ENCODE data around the gene TRABD. TPM values are rescaled to one million over a fixed set of nuclear protein-coding genes. Genes with fewer than 3 reads are reported as not detected.
A peak's percentile ranks its signal among the peaks of the same experiment; 100 is the strongest.

TRABD gene
- total and polyA plus RNA-seq, 3 donors from 2014 or later: 23.7 to 45.3 (median 38.7) TPM

GRCh38 chr22:50197856-50198623 lies 12.3 kb downstream of the TRABD start:
- Histone ChIP-seq H3K27me3 (no peaks in the 10 kb centered on the region), H3K9me3 (no peaks in the 10 kb centered on the region), H3K36me3 (ENCODE audit: low read depth, missing control alignments) (no peaks in the 10 kb centered on the region), H3K27ac (no peak overlapping the region), H3K4me3 (no peak overlapping the region), H3K4me1 (peaks cover 19% of the 10 kb centered on the region)
- no peak for TF ChIP-seq CTCF (IDR thresholded peaks at IDR 0.05)
- 90 to 91% methylated on average over 15 to 54 of the region's 61 CpGs for WGBS, 2 donors
- intact Hi-C loops (cut with DNase I; ENCODE audit: low total_unique reads): no loop called here
- no peak for DNase-seq

- H3K4me3 ChIP-seq: no peak overlapping the region
- H3K9me3 ChIP-seq: no peaks in the 10 kb centered on the region
- no peaks in the 10 kb centered on the region for H3K36me3 ChIP-seq (ENCODE audit: low read depth, missing control alignments)
- no peaks in the 10 kb centered on the region for H3K27me3 ChIP-seq
- TF ChIP-seq CTCF (IDR thresholded peaks at IDR 0.05): no peak
- no peak for TF ChIP-seq POLR2A (IDR thresholded peaks at IDR 0.05)
- intact Hi-C loops (cut with DNase I; ENCODE audit: low total_unique reads): no loop called here
- peaks cover 19% of the 10 kb centered on the region for H3K4me1 ChIP-seq
- H3K27ac ChIP-seq: no peak overlapping the region
- DNase-seq: no peak
- 87 to 90% methylated on average over 6 to 16 of the region's 16 CpGs for WGBS, 2 donors
These were observed 12.9 kb downstream of the TRABD start for GRCh38 chr22:50198624-50199017.

- TF ChIP-seq POLR2A (IDR thresholded peaks at IDR 0.05) (no peak), CTCF (IDR thresholded peaks at IDR 0.05) (no peak)
- H3K36me3 ChIP-seq (ENCODE audit: low read depth, missing control alignments): no peaks in the 10 kb centered on the region
- H3K4me1 ChIP-seq: peaks cover 19% of the 10 kb centered on the region
- no peaks in the 10 kb centered on the region for H3K27me3 ChIP-seq
- WGBS, 2 donors: 57 to 58% methylated on average over 13 to 18 of the region's 18 CpGs
- no peak overlapping the region for H3K4me3 ChIP-seq
- peak overlapping the region in 1 of 2 donors; percentile 90 for H3K27ac ChIP-seq
- no peak for DNase-seq
- no peaks in the 10 kb centered on the region for H3K9me3 ChIP-seq
- intact Hi-C loops (cut with DNase I; ENCODE audit: low total_unique reads): no loop called here
These were observed 13.6 kb downstream of the TRABD start for GRCh38 chr22:50199251-50199721.

GRCh38 chr22:50199829-50200460 lies 14.2 kb downstream of the TRABD start:
- Histone ChIP-seq H3K36me3 (ENCODE audit: low read depth, missing control alignments) (no peaks in the 10 kb centered on the region), H3K9me3 (no peaks in the 10 kb centered on the region), H3K27me3 (no peaks in the 10 kb centered on the region), H3K27ac (peak overlapping the region; percentile 70 to 90), H3K4me1 (peaks cover 19% of the 10 kb centered on the region), H3K4me3 (peak overlapping the region; percentile 77 to 82)
- 9 to 23% methylated on average over 9 to 34 of the region's 34 CpGs for WGBS, 2 donors
- intact Hi-C loops (cut with DNase I; ENCODE audit: low total_unique reads): loop anchor here (10.0 kb wide), 1 partner anchor 55 kb away; no protein-coding TSS in a partner anchor
- no peak for DNase-seq
- TF ChIP-seq CTCF (IDR thresholded peaks at IDR 0.05) (no peak), POLR2A (IDR thresholded peaks at IDR 0.05) (no peak)

Data from testis (tissue), 3 donors.